SH-SY5Y (cell line): ENCODE results near the gene GAS6.

Experiments used
- GATA2 ChIP-seq: IDR thresholded peaks from 2 replicates; pipeline ENCODE4 v1.6.1; 2011; ENCODE audit warnings: mild to moderate bottlenecking, low read depth, low read length
- GATA3 ChIP-seq: IDR thresholded peaks from 2 replicates; pipeline ENCODE4 v1.6.1; 2011; ENCODE audit warnings: low read depth, mild to moderate bottlenecking, low read length, moderate library complexity

The GAS6 gene

DNA sequence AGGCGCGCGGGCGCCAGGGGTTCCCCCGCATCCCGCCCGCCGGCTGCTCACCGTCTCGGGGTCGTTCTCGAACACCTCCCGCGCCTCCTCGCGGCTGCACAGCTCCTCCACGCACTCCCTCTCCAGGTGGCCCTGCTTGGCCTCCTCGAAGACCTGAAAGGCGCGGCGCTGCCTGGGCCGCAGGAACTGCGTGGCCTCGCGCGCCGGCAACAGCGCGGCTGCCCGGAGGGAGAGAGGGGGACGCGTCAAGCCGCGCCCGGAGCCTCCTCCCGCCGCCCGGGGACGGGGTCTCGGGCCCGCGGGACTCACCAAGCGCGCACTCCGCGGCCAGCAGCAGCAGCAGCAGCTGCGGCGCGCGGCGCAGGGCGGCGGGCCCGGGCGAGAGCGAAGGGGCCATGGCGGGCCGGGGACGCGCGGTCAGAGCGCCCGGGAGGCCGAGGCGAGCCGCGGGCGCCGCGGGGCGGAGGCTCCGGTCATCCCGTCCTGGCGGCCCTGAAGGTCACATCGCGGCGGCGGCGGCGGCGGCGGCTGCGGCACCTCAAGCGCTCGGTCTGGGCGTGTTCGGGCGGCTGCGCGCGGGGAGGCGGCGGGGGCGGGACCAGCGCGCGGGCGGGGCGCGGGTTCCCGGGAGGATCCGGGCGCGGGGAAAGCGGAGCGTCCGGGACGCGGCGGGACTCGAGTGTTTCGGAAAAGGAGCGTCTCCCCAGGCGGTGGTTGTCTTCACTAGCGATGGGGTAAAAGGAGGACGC is at the start of gene GAS6:
TSS of gene GAS6 (minus strand) at position 553 of the 749 bp plus-strand sequence. CDS start at position 397, 156 bp downstream.
- TF ChIP-seq GATA3 (no peak), GATA2 (no peak)

DNA sequence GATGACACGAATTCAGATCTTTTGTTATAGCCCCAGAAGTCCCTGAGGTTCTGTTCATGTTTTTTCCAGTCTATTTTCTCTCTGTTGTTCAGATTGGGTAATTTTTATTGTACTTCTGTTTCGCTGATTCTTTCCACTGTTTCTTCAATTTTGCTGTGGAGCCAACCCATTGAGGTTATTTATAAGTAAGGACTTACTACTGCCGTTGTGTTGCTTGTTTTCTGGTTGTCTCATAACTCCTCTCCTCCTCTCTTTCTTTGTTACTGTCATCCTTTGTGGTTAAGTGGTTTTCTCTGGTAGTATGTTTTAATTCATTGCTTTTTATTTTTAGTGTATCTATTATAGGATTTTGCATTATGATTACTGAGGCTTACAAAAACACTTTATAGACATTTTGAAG is 48.7 kb upstream of the GAS6 start:
- no peak for TF ChIP-seq GATA2
- no peak for TF ChIP-seq GATA3

DNA sequence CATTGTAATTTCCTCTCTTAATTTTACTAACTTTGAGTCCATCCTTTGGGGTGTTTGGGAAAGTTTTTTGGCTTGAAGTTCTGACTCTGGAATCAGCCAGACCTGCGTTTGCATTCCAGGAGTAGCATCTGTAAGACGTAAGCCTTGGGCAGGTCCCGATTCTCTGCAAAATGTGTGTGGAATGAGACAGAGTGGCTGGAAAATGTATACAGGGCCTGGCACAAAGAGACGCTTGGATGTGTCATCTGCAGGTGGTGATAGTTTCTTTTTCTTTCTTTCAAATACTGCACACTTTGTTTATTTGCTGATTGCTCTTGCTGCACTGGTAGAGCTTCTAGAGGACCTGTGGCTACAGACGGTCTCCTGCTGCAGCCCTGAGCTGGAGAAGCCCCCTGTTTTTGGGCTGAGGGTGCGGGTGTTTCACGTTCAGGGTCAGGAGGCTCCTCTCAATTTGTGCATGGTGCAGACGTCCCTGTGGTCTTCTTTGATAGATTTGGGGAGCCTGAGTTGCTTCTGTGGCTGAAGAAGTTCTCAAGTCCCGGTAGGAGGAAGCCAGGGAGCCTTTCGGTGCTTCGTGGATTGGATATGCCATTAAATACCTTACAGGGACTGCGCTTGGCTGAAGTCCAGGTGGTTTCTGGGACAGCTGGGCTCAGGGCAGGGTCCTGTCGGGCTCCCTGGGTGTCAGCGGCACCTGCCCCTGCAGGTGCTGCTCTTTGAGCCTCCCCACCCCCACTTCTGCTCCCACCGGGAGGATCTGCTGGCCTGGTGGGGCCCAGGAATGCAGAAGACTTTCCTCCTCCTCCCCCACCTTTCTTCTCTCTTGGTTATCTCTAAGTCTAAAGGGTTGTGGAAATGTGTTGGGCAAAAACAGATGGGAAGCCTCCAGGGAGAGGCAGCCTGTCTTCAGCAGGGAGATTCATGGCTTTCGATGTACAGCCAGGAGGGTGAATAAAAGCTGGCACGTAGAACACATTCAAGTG is 44.0 kb upstream of the GAS6 start:
- TF ChIP-seq GATA2 (no peak), GATA3 (no peak)

- TF ChIP-seq GATA2 = no peak
- no peak for TF ChIP-seq GATA3
Observed at GRCh38 chr13:113906571-113906970, 42.7 kb upstream of the GAS6 start.

DNA sequence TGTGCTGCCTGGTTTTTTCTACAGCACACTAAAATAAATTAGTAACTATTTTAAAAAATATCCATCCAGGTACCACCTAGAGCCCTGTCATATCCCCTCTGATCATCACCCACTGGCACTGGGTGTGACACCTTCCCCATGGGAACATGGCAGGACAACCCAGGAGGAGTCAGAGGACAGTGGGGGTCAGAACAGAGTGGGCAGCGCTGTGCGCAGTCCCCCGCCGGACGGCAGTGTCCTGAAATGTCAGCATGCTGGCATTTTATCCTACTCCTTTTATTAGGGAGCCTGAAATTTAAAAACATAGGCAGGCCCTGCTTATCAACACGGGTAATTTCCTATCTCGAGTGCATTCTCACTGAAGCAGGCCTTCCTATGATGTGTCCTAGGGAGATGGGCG is 42.1 kb upstream of the GAS6 start:
- TF ChIP-seq GATA2 (no peak), GATA3 (no peak)

GRCh38 chr13:113905018-113905417 is 41.1 kb upstream of the GAS6 start:
- TF ChIP-seq GATA2 (no peak), GATA3 (no peak)

GRCh38 chr13:113904411-113904810 is 40.5 kb upstream of the GAS6 start:
- TF ChIP-seq GATA3 (no peak), GATA2 (no peak)

- no peak for TF ChIP-seq GATA3
- TF ChIP-seq GATA2 = no peak
Observed at GRCh38 chr13:113903912-113904311, 40.0 kb upstream of the GAS6 start.

DNA sequence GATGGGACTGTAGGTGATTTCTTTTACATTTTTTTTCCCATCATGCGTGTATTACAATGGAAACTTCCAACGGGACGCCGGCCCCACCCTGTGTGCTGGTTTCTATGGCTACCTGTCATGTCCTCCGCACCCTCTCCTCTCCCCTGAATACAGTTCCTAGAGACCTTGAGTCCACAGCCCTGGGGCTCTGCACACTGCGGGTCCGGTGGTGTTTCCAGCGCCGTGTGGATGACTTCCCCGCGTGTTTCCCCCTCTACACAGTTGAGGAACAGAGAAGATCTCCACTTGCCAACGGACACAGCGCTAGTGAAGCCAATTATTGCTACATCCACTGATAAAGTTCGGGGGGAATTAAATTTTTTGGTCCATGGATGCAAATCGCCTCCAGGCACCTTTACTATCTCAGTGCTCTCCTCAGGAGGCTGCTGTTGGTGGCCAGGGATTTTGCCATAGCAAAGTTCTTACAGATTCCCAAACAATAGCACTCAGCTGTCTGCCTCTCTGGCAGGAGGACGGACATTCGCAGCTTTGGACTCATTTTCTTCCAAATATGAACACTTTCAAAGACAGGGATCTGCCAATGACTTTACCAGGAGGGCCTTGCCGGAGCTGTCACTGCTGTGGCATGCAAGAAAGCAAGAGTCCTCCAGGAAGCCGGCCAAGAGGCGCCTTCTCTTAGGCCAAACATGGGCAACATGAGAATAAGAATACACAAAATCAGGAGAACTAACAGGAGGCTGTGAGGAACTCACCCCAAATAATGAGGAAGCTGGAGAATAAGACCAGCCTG is 39.3 kb upstream of the GAS6 start:
- TF ChIP-seq GATA2 (no peak), GATA3 (no peak)

DNA sequence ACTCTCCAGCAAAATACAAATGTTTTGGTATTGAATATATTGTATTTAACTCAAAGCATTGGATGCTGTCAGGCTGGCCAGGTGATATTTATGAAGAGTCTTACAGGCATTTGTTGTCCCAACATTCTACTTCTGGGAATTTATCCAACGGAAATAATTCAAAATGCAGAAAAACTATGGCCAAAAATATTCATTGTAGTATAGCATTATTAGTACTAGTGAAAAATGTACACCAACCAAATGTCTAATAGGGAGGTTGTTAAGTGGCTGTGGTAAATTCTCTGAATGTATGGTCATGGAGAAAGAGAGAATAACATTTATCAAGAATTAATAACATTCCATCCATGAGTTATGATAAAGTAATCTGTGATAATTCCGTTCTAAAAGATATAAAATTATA is 38.6 kb upstream of the GAS6 start:
- no peak for TF ChIP-seq GATA2
- no peak for TF ChIP-seq GATA3

GRCh38 chr13:113901642-113902041 is 37.8 kb upstream of the GAS6 start:
- TF ChIP-seq GATA3 = no peak

GRCh38 chr13:113901231-113901630 is 37.4 kb upstream of the GAS6 start:
- TF ChIP-seq GATA3 = no peak
- no peak for TF ChIP-seq GATA2

- TF ChIP-seq GATA2 (no peak), GATA3 (no peak)
Observed at GRCh38 chr13:113900646-113901045, 36.8 kb upstream of the GAS6 start.

DNA sequence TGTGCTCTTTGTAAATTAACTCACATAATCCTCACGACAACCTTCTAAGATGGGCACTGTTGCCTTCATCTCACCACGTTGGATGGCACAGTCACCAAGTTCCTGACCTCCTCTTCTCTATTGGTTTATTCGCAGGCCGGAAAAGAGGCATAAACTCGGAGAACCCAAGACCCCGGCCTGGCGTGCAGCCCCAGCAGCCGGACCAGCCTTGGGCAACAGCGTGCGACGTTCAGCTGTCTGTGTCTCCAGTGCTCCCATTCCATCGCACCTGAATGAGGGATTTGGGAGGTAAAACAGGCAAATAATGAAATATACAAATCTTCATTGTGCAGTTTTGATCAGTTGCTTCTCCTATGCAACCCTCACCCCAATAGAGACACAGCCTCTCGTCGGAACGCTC is 34.5 kb upstream of the GAS6 start:
- TF ChIP-seq GATA2 (no peak), GATA3 (no peak)
